ENCODE measurements around the gene LRRC8E. TPM values are rescaled to one million over a fixed set of nuclear protein-coding genes. Genes with fewer than 3 reads are reported as not detected.

LRRC8E gene
- total RNA-seq, 1 experiment from 2014 or later, result 0.77 TPM

DNA sequence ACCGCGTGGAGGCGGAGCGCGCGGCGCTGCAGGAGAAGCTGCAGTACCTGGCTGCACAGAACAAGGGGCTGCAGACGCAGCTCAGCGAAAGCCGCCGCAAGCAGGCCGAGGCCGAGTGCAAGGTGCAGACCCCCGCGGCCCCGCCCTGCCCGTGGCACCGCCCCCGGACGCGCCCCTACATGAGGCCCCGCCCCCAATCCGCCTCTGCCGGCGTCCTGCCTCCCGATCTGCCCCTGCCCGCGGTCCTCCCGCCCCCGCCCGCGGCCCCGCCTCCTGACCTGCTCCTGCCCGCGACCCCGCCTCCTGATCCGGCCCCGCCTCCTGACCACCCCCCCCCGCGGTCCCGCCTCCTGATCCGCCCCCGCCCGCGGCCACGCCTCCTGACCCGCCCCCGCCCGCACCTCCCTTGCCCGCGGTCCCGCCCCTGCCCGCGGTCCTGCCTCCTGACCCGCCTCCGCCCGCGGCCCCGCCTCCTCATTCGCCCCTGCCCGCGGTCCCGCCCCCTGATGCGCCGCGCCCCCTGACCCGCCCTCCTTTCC is 25.8 kb upstream of the LRRC8E start:
- ChIA-PET CTCF (no interaction called here), POLR2A (ENCODE audit: low non-redundant PET) (interaction anchor here (0.6 kb wide), 1 partner anchor 485 kb away, joined by 4 read pairs; no protein-coding TSS in a partner anchor)
- intact Hi-C loops (cut with micrococcal nuclease; ENCODE audit: unreplicated experiment), result no loop called here
- Histone ChIP-seq H3K27ac (ENCODE audit: low read depth, low read length, poor library complexity, severe bottlenecking) (no peak overlapping the region), H3K27me3 (replicated peaks; ENCODE audit: insufficient read depth, low read depth, low read length, poor library complexity) (no peaks in the 10 kb centered on the region), H3K9me3 (ENCODE audit: low read depth, low read length, poor library complexity, severe bottlenecking) (no peaks in the 10 kb centered on the region), H3K4me3 (ENCODE audit: low read depth, low read length, poor library complexity, severe bottlenecking) (no peak overlapping the region), H3K36me3 (ENCODE audit: insufficient read depth, low read length, poor library complexity, severe bottlenecking) (no peaks in the 10 kb centered on the region), H3K4me1 (ENCODE audit: insufficient read depth, low read length, poor library complexity, severe bottlenecking) (no peaks in the 10 kb centered on the region)
- peak; percentile 41 for DNase-seq (ENCODE audit: low spot score)
- TF ChIP-seq, protein P1, sequence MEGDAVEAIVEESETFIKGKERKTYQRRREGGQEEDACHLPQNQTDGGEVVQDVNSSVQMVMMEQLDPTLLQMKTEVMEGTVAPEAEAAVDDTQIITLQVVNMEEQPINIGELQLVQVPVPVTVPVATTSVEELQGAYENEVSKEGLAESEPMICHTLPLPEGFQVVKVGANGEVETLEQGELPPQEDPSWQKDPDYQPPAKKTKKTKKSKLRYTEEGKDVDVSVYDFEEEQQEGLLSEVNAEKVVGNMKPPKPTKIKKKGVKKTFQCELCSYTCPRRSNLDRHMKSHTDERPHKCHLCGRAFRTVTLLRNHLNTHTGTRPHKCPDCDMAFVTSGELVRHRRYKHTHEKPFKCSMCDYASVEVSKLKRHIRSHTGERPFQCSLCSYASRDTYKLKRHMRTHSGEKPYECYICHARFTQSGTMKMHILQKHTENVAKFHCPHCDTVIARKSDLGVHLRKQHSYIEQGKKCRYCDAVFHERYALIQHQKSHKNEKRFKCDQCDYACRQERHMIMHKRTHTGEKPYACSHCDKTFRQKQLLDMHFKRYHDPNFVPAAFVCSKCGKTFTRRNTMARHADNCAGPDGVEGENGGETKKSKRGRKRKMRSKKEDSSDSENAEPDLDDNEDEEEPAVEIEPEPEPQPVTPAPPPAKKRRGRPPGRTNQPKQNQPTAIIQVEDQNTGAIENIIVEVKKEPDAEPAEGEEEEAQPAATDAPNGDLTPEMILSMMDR (conservative IDR thresholded peaks at IDR 0.05; ENCODE audit: low read depth, low read length), result no peak
- TF ChIP-seq EZH2 (IDR thresholded peaks at IDR 0.05; ENCODE audit: borderline replicate concordance, low read depth, low read length, poor library complexity, severe bottlenecking), result no peak
- no TSS peak for BruUV-seq (replicated peaks)

DNA sequence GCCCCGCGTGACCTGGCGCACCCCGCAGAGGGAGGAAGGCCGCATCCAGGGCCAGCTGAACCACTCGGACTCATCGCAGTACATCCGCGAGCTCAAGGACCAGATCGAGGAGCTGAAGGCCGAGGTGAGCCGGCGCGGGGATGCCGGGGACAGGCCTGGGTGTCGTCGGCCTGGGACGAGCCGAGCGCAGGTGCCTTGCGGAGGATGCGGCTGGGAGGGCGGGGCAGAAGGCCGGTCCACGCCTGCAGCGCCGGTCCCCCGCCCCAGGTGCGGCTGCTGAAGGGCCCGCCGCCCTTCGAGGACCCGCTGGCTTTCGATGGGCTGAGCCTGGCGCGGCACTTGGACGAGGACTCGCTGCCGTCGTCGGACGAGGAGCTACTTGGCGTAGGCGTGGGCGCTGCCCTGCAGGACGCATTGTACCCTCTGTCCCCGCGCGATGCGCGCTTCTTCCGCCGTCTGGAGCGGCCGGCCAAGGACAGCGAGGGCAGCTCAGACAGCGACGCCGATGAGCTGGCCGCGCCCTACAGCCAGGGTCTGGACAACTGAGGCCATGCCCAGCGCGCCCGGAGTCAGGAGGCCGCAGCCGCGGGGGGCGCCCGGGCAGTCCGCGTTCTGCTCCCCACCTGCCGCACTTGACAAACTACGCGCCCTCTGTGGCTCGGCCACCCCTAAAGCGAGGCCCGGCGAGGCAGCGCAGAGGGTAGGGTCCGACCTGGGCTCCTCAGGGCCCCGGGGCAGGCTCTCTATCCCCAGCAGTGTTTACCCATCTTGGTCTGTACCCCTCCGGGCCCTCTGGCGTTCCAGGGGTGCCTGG is 24.9 kb upstream of the LRRC8E start:
- Histone ChIP-seq H3K4me3 (ENCODE audit: low read depth, low read length, poor library complexity, severe bottlenecking) (no peak overlapping the region), H3K36me3 (ENCODE audit: insufficient read depth, low read length, poor library complexity, severe bottlenecking) (no peaks in the 10 kb centered on the region), H3K27me3 (replicated peaks; ENCODE audit: insufficient read depth, low read depth, low read length, poor library complexity) (no peaks in the 10 kb centered on the region), H3K9me3 (ENCODE audit: low read depth, low read length, poor library complexity, severe bottlenecking) (no peaks in the 10 kb centered on the region), H3K4me1 (ENCODE audit: insufficient read depth, low read length, poor library complexity, severe bottlenecking) (peaks cover 3% of the 10 kb centered on the region), H3K27ac (ENCODE audit: low read depth, low read length, poor library complexity, severe bottlenecking) (no peak overlapping the region)
- no peak for DNase-seq (ENCODE audit: low spot score)
- no TSS peak for BruUV-seq (replicated peaks)
- POLR2A ChIA-PET (ENCODE audit: low non-redundant PET), result interaction anchor here (0.6 kb wide), 1 partner anchor 486 kb away, joined by 4 read pairs; no protein-coding TSS in a partner anchor
- intact Hi-C loops (cut with micrococcal nuclease; ENCODE audit: unreplicated experiment), result no loop called here
- no peak for TF ChIP-seq EZH2 (IDR thresholded peaks at IDR 0.05; ENCODE audit: borderline replicate concordance, low read depth, low read length, poor library complexity, severe bottlenecking)
- TF ChIP-seq, protein P1 (conservative IDR thresholded peaks at IDR 0.05; ENCODE audit: low read depth, low read length), result no peak
- CTCF ChIA-PET, result no interaction called here

DNA sequence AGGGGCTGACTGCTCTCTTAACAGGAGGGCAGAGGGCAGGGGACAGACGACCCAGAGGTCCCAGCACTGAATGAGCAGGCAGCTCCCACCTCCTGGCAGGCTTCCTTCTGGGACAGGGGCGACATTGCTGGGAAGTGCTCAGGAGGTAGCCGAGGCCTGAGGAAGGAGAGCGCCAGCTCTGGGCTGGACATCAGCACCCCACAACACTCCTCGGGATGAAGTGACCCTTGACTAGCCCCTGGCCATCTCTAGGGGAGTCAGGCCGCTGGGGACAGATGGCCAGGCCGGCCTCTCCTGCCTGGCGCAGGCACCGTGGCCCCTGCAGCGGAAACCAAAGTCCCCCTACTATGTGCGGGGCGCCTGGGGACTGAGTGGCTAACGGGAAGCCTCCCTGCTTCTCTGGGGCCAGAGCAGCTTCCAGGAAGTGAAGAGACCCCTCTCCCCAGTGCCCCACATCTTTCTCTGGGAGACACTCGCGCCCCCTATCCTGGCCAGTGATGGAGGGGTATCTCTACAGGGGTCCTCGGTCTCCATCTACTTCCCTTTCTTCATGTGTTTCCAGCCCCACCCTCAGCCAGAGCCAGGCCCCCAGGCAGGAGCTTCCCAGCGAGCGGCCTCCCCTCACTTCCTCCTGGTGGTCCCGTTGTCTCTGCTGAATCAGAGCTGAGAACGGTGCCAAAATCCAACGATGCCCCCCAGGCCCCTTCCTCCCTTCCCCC is 24.2 kb upstream of the LRRC8E start:
- H3K4me3 ChIP-seq (ENCODE audit: low read depth, low read length, poor library complexity, severe bottlenecking), result no peak overlapping the region
- H3K36me3 ChIP-seq (ENCODE audit: insufficient read depth, low read length, poor library complexity, severe bottlenecking), result no peaks in the 10 kb centered on the region
- no peak for TF ChIP-seq EZH2 (IDR thresholded peaks at IDR 0.05; ENCODE audit: borderline replicate concordance, low read depth, low read length, poor library complexity, severe bottlenecking)
- TF ChIP-seq, protein P1 (conservative IDR thresholded peaks at IDR 0.05; ENCODE audit: low read depth, low read length), result no peak
- no peaks in the 10 kb centered on the region for H3K9me3 ChIP-seq (ENCODE audit: low read depth, low read length, poor library complexity, severe bottlenecking)
- POLR2A ChIA-PET (ENCODE audit: low non-redundant PET), result no interaction called here
- intact Hi-C loops (cut with micrococcal nuclease; ENCODE audit: unreplicated experiment), result no loop called here
- DNase-seq (ENCODE audit: low spot score), result no peak
- H3K27ac ChIP-seq (ENCODE audit: low read depth, low read length, poor library complexity, severe bottlenecking), result no peak overlapping the region
- H3K4me1 ChIP-seq (ENCODE audit: insufficient read depth, low read length, poor library complexity, severe bottlenecking), result peaks cover 9% of the 10 kb centered on the region
- CTCF ChIA-PET, result no interaction called here
- BruUV-seq (replicated peaks), result no TSS peak
- no peaks in the 10 kb centered on the region for H3K27me3 ChIP-seq (replicated peaks; ENCODE audit: insufficient read depth, low read depth, low read length, poor library complexity)

Data from A673 (cell line).